ENCODE results near the gene DLGAP1. TPM values are rescaled to one million over a fixed set of nuclear protein-coding genes. Genes with fewer than 3 reads are reported as not detected.

Gene DLGAP1
- total and polyA plus RNA-seq, 2 of the 8 experiments (the other 6 are each of a cell fraction or from before 2014, with no cell fraction given): 11.8 to 16.9 TPM

DNA sequence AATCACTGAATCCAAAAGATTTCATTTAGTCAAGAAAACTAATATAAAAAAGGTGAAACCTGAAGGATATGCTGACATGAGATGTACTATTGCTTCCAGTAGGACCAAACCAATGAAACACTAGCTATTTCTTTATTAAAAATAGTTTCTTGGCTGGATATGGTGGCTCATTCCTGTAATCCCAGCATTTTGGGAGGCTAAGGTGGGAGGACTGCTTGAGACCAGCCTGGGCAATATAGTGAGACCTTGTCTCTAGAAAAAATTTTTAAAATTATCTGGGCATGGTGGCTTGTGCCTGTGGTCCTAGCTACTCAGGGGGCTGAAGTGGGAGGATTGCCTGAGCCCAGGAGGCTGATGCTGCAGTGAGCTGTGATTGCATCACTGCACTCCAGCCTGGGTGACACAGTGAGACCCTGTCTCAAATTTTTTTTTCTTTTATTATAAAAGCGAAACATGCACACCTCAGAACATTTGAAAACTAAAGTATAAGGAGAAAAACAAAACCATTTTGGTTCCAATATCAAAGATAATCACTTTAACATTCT, 738.9 kb downstream of the DLGAP1 start:
- H3K4me2 ChIP-seq (ENCODE audit: insufficient read depth in 1 of 2, low read depth in 2 of 2, low read length in 2 of 2): no peak overlapping the region

More for the DNA sequence above, 738.9 kb downstream of the DLGAP1 start:
- no peak overlapping the region for H3K18ac ChIP-seq (ENCODE audit: extremely low read depth, low read length)
- no peak overlapping the region for H2BK5ac ChIP-seq (ENCODE audit: low read depth, low read length)
- H3K56ac ChIP-seq (replicated peaks; ENCODE audit: insufficient read length, low read depth, low read length): no peak overlapping the region
- no peaks in the 10 kb centered on the region for H3K79me2 ChIP-seq (ENCODE audit: control insufficient read depth in 1 of 2, insufficient read depth in 2 of 2, low read length in 2 of 2)
- no peak overlapping the region for H2BK12ac ChIP-seq (ENCODE audit: low read depth, low read length)
- H3K4me1 ChIP-seq (replicated peaks in 1 of 4; ENCODE audit: control insufficient read depth in 3 of 4, insufficient read depth in 4 of 4, low read length in 3 of 4): peaks cover 0 to 2% (median 0%) of the 10 kb centered on the region in 4 experiments; a peak in 1 of 7 replicates
- no peaks in the 10 kb centered on the region for H4K20me1 ChIP-seq (replicated peaks in 1 of 2; ENCODE audit: control insufficient read depth in 1 of 2, insufficient read depth in 2 of 2, low read length in 2 of 2)
- TF ChIP-seq HDAC6 (IDR thresholded peaks at IDR 0.05; ENCODE audit: low read depth, low read length) (no peak), SP4 (IDR thresholded peaks at IDR 0.05; ENCODE audit: low read length) (no peak)
- H3K27me3 ChIP-seq (replicated peaks in 1 of 4; ENCODE audit: control insufficient read depth in 3 of 4, extremely low read depth in 1 of 4, insufficient read depth in 3 of 4, low read length in 3 of 4): no peaks in the 10 kb centered on the region
- H4K91ac ChIP-seq (replicated peaks; ENCODE audit: insufficient read length, low read length): no peak overlapping the region
- H3K4ac ChIP-seq (replicated peaks; ENCODE audit: insufficient read length, low read depth, low read length): no peak overlapping the region
- POLR2A ChIA-PET (ENCODE audit: partially characterized antibody): no interaction called here
- no peak overlapping the region for H3K27ac ChIP-seq (ENCODE audit: low read depth, low read length)
- CTCF ChIA-PET (ENCODE audit: partially characterized antibody): interaction anchor here (1.2 to 1.9 kb wide), 4 partner anchors 12 to 284 kb away, joined by 3 to 7 read pairs (median 5); no protein-coding TSS in a partner anchor
- no peak overlapping the region for H2AK5ac ChIP-seq (ENCODE audit: low read depth, low read length)
- no peaks in the 10 kb centered on the region for H3K36me3 ChIP-seq (ENCODE audit: control insufficient read depth in 2 of 4, insufficient read depth in 4 of 4, low read length in 3 of 4)
- H3K23me2 ChIP-seq (ENCODE audit: low read depth, low read length): no peaks in the 10 kb centered on the region
- no peak overlapping the region for H2BK15ac ChIP-seq (ENCODE audit: low read length)
- H2AFZ ChIP-seq (ENCODE audit: low read length): no peak overlapping the region
- H3K23ac ChIP-seq (ENCODE audit: insufficient read length): no peak overlapping the region
- no peak overlapping the region for H4K8ac ChIP-seq (ENCODE audit: extremely low read depth, insufficient read depth, low read length)
- no peaks in the 10 kb centered on the region for H3K9me3 ChIP-seq (ENCODE audit: insufficient read depth in 2 of 2, low read depth in 1 of 2, low read length in 1 of 2)
- H3K4me3 ChIP-seq (ENCODE audit: extremely low read depth in 1 of 4, insufficient read depth in 2 of 4, low read depth in 3 of 4, low read length in 4 of 4): no peak overlapping the region
- H2BK120ac ChIP-seq (replicated peaks; ENCODE audit: low read depth, low read length): no peak overlapping the region
- DNase-seq (ENCODE audit: low read depth in 1 of 2, low spot score in 2 of 2): no peak
- 91% methylated on average over 1 of the region's 1 CpG; no CpG with 5 or more reads in 1 of the 2 experiments for WGBS, 2 experiments (ENCODE audit: extremely low coverage in 1 of 2, insufficient coverage in 1 of 2, insufficient read length in 1 of 2, insufficient replicate concordance in 2 of 2, low coverage in 1 of 2, low lambda C conversion rate in 2 of 2, missing lambda C conversion rate in 1 of 2)
- H3K9ac ChIP-seq (replicated peaks in 1 of 4; ENCODE audit: extremely low read depth in 1 of 4, low read depth in 3 of 4, low read length in 3 of 4): no peak overlapping the region
- H4K5ac ChIP-seq (ENCODE audit: insufficient read length, low read depth, low read length): no peak overlapping the region
- no peak overlapping the region for H2BK20ac ChIP-seq (ENCODE audit: low read length)
- no peak overlapping the region for H3K14ac ChIP-seq (ENCODE audit: insufficient read length)
- FAIRE-seq: no peak
- H3K79me1 ChIP-seq (ENCODE audit: low read depth, low read length): no peaks in the 10 kb centered on the region
